BJ (cell line): ENCODE measurements around the gene NYAP1. TPM values are rescaled to one million over a fixed set of nuclear protein-coding genes. Genes with fewer than 3 reads are reported as not detected.
"Not testable (repeated sequence)": the region's sequence is repeated elsewhere in the genome, so short reads cannot be mapped to it uniquely, and the experiment has no call there.

ENCODE experiments used
- CTCF ChIA-PET: fragments of 350-600 bp; formaldehyde crosslinking; extraction: SDS; loops from one replicate; lab custom pipeline; 2021; ENCODE audit warnings: antibody characterized with exemption, inconsistent platforms; lab: Yijun Ruan, JAX
- POLR2A ChIA-PET: fragments of 300-600 bp; sonication (Branson Sonifier 250); formaldehyde crosslinking; extraction: SDS; loops from one replicate; lab custom pipeline; 2021; ENCODE audit warnings: antibody characterized with exemption; lab: Charles Lee
- DNase-seq: peaks from one replicate; pipeline ENCODE4 v3.0.0-alpha.2; 2011; ENCODE audit warnings: low read depth
- H3K27me3 ChIP-seq: 2 replicates; pipeline ENCODE4 v1.6.0; 2011; ENCODE audit warnings: low read length; ENCODE audit not compliant: control insufficient read depth, insufficient read depth
- H3K36me3 ChIP-seq: 2 replicates; pipeline ENCODE4 v1.5.1; 2011; ENCODE audit warnings: low read length; ENCODE audit not compliant: control insufficient read depth, insufficient read depth
- H3K4me3 ChIP-seq: 2 replicates; pipeline ENCODE4 v1.5.1; 2011; ENCODE audit warnings: low read depth, mild to moderate bottlenecking, control low read depth, low read length
- polyA plus RNA-seq: library from polyadenylated mRNA; depleted of rRNA; stranded (reverse); fragments of >200 nt; gene quantifications from 2 replicates; pipeline ENCODE4 v1.2.3, GENCODE V29; 2011
- TF ChIP-seq, protein P1 (sequence below): IDR thresholded peaks from 2 replicates; pipeline ENCODE4 v1.5.1; 2011; ENCODE audit warnings: low read depth, mild to moderate bottlenecking, control low read depth, inconsistent platforms, low read length, moderate library complexity; ENCODE audit not compliant: insufficient read depth

The NYAP1 gene
- polyA plus RNA-seq, 1 experiment, result 0.15 TPM

DNA sequence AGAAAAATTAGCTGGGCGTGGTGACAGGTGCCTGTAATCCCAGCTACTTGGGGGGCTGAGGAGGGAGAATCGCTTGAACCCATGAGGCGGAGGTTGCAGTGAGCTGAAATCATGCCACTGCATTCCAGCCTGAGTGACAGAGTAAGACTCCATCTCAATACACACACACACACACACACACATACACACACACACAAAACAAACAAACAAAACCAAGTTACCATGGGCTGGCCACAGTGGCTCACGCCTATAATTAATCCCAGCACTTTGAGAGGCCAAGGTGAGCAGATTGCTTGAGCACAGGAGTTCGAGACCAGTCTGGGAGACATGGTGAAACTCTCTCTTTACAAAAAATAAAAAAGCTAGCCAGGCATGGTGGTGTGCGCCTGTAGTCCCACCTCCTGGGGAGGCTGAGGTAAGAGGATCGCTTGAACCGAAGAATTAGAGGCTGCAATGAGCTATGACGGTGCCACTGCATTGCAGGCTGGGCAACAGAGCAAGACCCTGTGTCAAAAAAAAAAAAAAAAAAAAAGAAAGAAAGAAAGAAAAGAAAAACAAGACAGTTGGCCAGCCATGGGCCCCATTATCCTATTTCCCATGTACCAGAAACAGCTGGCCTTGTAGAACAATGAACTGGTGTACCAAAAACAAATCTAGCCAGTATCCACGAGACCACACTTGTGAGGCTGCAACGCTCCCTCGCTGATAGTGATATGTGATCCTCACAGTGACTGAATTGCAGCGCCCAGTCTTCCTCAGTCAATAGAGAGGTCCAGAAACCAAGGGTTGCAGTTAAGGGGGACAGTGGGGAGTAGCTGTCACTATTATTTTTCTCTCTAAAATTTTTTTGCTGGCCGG is 48.7 kb downstream of the NYAP1 start:
- no peaks in the 10 kb centered on the region for H3K36me3 ChIP-seq
- TF ChIP-seq, protein P1, sequence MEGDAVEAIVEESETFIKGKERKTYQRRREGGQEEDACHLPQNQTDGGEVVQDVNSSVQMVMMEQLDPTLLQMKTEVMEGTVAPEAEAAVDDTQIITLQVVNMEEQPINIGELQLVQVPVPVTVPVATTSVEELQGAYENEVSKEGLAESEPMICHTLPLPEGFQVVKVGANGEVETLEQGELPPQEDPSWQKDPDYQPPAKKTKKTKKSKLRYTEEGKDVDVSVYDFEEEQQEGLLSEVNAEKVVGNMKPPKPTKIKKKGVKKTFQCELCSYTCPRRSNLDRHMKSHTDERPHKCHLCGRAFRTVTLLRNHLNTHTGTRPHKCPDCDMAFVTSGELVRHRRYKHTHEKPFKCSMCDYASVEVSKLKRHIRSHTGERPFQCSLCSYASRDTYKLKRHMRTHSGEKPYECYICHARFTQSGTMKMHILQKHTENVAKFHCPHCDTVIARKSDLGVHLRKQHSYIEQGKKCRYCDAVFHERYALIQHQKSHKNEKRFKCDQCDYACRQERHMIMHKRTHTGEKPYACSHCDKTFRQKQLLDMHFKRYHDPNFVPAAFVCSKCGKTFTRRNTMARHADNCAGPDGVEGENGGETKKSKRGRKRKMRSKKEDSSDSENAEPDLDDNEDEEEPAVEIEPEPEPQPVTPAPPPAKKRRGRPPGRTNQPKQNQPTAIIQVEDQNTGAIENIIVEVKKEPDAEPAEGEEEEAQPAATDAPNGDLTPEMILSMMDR, result no peak
- H3K4me3 ChIP-seq, result no peak overlapping the region
- DNase-seq, result no peak
- peaks cover 4% of the 10 kb centered on the region for H3K27me3 ChIP-seq
- ChIA-PET POLR2A (no interaction called here), CTCF (interaction anchor here (0.8 kb wide), 1 partner anchor 11 kb away, joined by 4 read pairs; no protein-coding TSS in a partner anchor)

DNA sequence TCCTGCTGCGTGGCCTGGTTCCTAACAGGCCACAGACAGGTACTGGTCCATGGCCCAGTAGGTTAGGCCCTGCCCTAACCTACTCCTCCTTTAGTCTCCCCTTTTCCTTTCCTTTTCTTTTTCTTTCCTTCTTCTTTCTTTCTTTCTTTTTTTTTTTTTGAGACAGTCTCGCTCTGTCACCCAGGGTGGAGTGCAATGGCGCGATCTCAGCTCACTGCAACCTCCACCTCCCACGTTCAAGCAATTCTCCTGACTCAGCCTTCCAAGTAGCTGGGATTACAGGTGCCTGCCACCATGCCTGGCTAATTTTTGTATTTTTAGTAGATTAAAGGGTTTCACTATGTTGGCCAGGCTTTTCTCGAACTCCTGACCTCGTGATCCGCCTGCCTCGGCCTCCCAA is 52.3 kb downstream of the NYAP1 start:
- H3K4me3 ChIP-seq, H3K27me3 ChIP-seq, DNase-seq, H3K36me3 ChIP-seq: not testable (repeated sequence)
- CTCF ChIA-PET, result interaction anchor here (1.1 to 1.3 kb wide), 2 partner anchors 23 to 53 kb away, joined by 3 read pairs; no protein-coding TSS in a partner anchor
- POLR2A ChIA-PET, result interaction anchor here (0.6 kb wide), 1 partner anchor 37 kb away, joined by 11 read pairs; no protein-coding TSS in a partner anchor

DNA sequence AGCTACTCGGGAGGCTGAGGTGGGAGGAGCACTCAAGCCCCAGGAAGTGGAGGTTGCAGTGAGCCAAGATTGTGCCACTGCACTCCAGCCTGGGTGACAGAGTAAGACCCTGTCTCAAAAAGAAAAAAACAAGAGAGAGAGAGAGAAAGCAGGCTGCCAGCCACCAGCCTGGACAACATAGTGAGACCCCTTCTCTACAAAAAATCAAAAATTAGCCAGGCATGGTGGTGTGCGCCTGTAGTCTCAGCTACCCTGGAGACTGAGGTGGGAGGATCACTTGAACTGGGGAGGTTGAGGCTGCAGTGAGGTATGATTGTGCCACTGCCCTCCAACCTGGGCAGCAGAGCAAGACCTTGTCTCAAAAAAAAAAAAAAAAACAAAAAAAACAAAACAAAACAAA is 53.0 kb downstream of the NYAP1 start:
- POLR2A ChIA-PET, H3K4me3 ChIP-seq, H3K27me3 ChIP-seq, H3K36me3 ChIP-seq, DNase-seq: not testable (repeated sequence)
- CTCF ChIA-PET, result interaction anchor here (1.1 kb wide), 1 partner anchor 22 kb away, joined by 3 read pairs; no protein-coding TSS in a partner anchor

DNA sequence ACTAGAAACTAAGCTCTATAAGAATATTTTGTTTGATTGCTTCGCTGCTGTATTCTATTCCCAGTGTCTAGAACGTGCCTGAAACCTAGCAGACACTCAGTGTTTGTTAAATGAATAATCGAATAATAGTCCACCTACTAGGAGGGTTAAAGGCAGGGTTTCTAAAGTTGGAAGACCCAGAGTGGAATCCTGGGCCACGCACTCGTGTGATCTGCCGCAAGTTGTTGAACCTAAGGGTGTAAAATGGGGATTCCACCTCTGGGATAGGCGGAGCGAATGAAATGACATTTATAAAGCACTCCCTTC is 54.6 kb downstream of the NYAP1 start:
- ChIA-PET POLR2A (no interaction called here), CTCF (interaction anchor here (1.3 kb wide), 1 partner anchor 22 kb away, joined by 5 read pairs; no protein-coding TSS in a partner anchor)
- no peaks in the 10 kb centered on the region for H3K36me3 ChIP-seq
- TF ChIP-seq, protein P1, result no peak
- H3K27me3 ChIP-seq, result no peaks in the 10 kb centered on the region
- DNase-seq, result no peak
- H3K4me3 ChIP-seq, result peak overlapping the region; percentile 7; the same call in 1 of the 2 replicates

DNA sequence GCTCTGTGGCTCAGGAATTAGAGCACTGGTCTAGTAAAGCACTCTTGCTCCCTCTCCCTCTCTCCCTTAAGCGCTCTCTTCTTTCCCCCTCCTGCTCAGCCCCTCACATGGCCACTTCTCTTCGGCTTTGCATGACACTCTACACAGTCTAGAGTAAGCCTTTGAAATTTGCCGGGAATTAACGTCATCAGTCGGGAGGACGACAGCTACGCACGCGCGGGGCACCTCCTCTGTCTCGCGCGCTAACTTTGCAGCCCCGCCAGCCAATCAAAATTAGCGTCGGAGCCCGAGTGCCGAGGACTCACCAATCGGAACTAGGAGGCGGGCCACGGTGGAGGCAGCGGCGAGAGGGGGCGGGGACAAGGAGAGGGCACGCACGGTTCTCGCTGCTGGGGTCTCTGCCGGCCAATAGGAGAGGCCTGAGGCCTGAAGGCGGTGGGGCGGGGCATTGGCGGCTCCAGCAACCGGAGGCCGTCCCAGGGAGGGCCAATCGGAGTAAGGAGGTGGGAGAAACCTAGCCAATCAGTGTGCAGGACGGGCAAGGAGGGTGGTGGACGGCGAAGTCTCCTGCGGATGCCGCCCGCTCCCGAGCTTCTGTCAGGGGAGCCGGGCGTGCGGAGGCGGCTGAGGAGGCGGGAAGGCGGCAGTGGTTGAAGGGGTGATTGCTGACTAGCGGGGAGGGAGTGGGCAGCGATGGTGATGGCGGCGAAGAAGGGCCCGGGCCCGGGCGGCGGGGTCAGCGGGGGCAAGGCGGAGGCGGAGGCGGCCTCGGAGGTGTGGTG is 55.1 kb downstream of the NYAP1 start, which contains the start of gene AGFG2:
Gene AGFG2, plus strand, starts transcription at position 550 of the 782 bp plus-strand sequence. Its CDS starts 144 bp downstream, at position 694.
- peak; percentile 99 for DNase-seq
- peak within 1 kb of the TSS; percentile 80 for H3K4me3 ChIP-seq
- ChIA-PET POLR2A (interaction anchor here (0.5 to 0.6 kb wide), 2 partner anchors 18 to 152 kb away, joined by 4 to 7 read pairs; no protein-coding TSS in a partner anchor), CTCF (interaction anchor here (1.2 to 1.3 kb wide), 2 partner anchors 21 to 30 kb away, joined by 4 to 5 read pairs; no protein-coding TSS in a partner anchor)
- no peaks in the 10 kb centered on the region for H3K36me3 ChIP-seq
- TF ChIP-seq, protein P1, result no peak
- no peaks in the 10 kb centered on the region for H3K27me3 ChIP-seq
